ENCODE data around the gene LCN15.
"Not testable (repeated sequence)": the region's sequence is repeated elsewhere in the genome, so short reads cannot be mapped to it uniquely, and the experiment has no call there.

Gene LCN15

GRCh38 chr9:136762915-136763648, 1.2 kb downstream of the LCN15 start:
- H3K4me3 ChIP-seq (ENCODE audit: control insufficient read depth, low read depth, low read length) = no peak overlapping the region
- no peak for DNase-seq (ENCODE audit: low read depth)

DNA sequence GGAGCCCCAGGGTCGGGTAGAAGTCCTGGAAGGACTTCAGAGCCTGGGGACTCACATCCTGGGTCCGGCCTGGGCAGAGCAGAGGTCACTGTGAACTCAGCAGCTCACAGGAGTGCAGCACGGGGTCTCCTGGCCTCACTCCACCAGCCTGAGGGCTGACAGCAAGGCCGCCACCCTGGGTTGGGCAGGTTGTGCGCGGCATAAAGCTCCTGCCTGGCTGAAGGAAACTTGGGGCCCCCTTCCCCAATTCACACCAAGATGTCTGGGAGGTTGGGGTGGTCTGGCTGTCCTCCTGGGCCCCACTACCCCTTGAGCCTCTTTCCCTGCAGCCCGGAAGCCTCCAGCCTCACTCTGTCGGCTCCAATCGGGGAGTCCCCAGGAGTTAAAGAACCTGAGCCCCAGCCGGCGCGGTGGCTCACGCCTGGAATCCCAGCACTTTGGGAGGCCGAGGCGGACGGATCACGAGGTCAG, 2.1 kb downstream of the LCN15 start:
- TF ChIP-seq, protein P1, sequence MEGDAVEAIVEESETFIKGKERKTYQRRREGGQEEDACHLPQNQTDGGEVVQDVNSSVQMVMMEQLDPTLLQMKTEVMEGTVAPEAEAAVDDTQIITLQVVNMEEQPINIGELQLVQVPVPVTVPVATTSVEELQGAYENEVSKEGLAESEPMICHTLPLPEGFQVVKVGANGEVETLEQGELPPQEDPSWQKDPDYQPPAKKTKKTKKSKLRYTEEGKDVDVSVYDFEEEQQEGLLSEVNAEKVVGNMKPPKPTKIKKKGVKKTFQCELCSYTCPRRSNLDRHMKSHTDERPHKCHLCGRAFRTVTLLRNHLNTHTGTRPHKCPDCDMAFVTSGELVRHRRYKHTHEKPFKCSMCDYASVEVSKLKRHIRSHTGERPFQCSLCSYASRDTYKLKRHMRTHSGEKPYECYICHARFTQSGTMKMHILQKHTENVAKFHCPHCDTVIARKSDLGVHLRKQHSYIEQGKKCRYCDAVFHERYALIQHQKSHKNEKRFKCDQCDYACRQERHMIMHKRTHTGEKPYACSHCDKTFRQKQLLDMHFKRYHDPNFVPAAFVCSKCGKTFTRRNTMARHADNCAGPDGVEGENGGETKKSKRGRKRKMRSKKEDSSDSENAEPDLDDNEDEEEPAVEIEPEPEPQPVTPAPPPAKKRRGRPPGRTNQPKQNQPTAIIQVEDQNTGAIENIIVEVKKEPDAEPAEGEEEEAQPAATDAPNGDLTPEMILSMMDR (IDR thresholded peaks at IDR 0.05; ENCODE audit: control insufficient read depth, insufficient read depth, low read depth, low read length, missing control alignments) = no peak
- no peak for DNase-seq (ENCODE audit: low read depth)
- no peak overlapping the region for H3K4me3 ChIP-seq (ENCODE audit: control insufficient read depth, low read depth, low read length)

More at GRCh38 chr9:136762915-136763648, 1.2 kb downstream of the LCN15 start:
- TF ChIP-seq, protein P1 (IDR thresholded peaks at IDR 0.05; ENCODE audit: control insufficient read depth, insufficient read depth, low read depth, low read length, missing control alignments) = no peak

- no peak for DNase-seq (ENCODE audit: low read depth)
- H3K4me3 ChIP-seq (ENCODE audit: control insufficient read depth, low read depth, low read length) = no peak overlapping the region
- TF ChIP-seq, protein P1 (IDR thresholded peaks at IDR 0.05; ENCODE audit: control insufficient read depth, insufficient read depth, low read depth, low read length, missing control alignments) = no peak
These were observed 2.8 kb downstream of the LCN15 start for GRCh38 chr9:136761545-136761981.

- not testable (repeated sequence) for H3K4me3 ChIP-seq (ENCODE audit: control insufficient read depth, low read depth, low read length)
- peak; percentile 18 for DNase-seq (ENCODE audit: low read depth)
- TF ChIP-seq, protein P1 (IDR thresholded peaks at IDR 0.05; ENCODE audit: control insufficient read depth, insufficient read depth, low read depth, low read length, missing control alignments) = peak; percentile 79
These were observed 3.3 kb downstream of the LCN15 start for GRCh38 chr9:136760834-136761544.

- DNase-seq (ENCODE audit: low read depth) = no peak
- TF ChIP-seq, protein P1 (IDR thresholded peaks at IDR 0.05; ENCODE audit: control insufficient read depth, insufficient read depth, low read depth, low read length, missing control alignments) = no peak
- no peak overlapping the region for H3K4me3 ChIP-seq (ENCODE audit: control insufficient read depth, low read depth, low read length)
These were observed 3.9 kb downstream of the LCN15 start for GRCh38 chr9:136760424-136760823.

DNA sequence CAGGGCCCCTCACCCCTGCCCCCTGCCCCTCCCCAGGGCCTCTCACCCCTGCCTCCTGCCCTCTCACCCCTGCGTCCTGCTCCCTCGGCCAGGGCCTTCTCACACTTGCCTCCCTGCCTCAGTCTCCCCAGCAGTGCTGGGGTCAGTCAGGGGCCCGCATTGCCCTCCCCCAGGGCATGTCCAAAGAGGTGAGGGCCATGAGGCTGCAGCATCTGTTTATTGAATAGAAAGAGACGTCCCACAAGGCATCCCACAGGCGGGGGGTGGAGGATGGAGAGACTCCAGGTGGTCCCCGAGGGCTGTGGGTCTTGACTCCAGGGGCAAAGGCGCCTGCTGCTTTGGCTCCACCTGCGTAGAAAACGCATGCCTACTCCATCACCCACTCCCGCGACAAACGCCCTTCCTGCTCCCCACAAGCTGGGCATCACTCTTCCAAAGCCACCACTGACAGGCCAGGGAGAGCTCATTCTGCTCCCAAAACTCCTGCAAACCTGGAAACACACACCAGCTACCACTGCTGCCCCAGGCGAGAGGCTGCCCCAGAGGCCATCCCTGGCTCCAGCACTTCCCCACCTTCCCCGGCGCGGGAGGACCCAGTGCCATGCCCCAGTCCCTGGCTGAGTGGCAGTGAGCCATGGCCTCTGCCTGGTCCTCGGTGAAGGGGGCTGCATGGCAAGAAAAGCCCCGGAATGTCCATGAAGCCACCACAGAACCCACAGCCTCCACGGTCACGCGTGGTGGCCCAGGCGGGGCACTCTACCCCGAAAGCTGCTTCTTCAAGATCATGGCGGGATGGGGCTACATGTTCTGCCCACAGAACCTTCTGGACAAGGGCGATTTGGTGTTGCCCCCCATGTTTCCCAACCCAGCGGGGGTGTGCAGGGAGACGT, 4.6 kb downstream of the LCN15 start:
- TF ChIP-seq, protein P1 (IDR thresholded peaks at IDR 0.05; ENCODE audit: control insufficient read depth, insufficient read depth, low read depth, low read length, missing control alignments) = no peak
- no peak for DNase-seq (ENCODE audit: low read depth)
- no peak overlapping the region for H3K4me3 ChIP-seq (ENCODE audit: control insufficient read depth, low read depth, low read length)
